Activated CD8-positive, alpha-beta T cell treated with anti-CD3 and anti-CD28 coated beads for 36 hours (primary cell): ENCODE data around the gene ERH. TPM values are rescaled to one million over a fixed set of nuclear protein-coding genes. Genes with fewer than 3 reads are reported as not detected.

Source experiments
- ATAC-seq: fragments of 200-7000 bp; cut with Tn5 transposase; one replicate; pipeline ENCODE4 v1.10.0; 2021; ENCODE audit warnings: mild to moderate bottlenecking, moderate library complexity
- CTCF ChIA-PET: fragments of 350-600 bp; sonication (Branson Sonifier 250); formaldehyde crosslinking; loops from one replicate; lab custom pipeline; 2021; ENCODE audit warnings: antibody characterized with exemption; lab: Charles Lee
- POLR2A ChIA-PET: fragments of 350-600 bp; sonication (Branson Sonifier 250); formaldehyde crosslinking; loops from one replicate; lab custom pipeline; 2021; ENCODE audit warnings: antibody characterized with exemption; lab: Charles Lee
- DNase-seq: peaks from one replicate; pipeline ENCODE4 v3.0.0-alpha.2; 2020
- H3K27ac Mint-ChIP-seq: one replicate; pipeline ENCODE4 v1.8.0; 2021; ENCODE audit warnings: mild to moderate bottlenecking, mixed read lengths
- H3K27me3 Mint-ChIP-seq: one replicate; pipeline ENCODE4 v1.8.0; 2021; ENCODE audit warnings: mixed read lengths
- H3K36me3 Mint-ChIP-seq: one replicate; pipeline ENCODE4 v1.8.0; 2021; ENCODE audit warnings: low read depth, mixed read lengths
- H3K4me1 Mint-ChIP-seq: one replicate; pipeline ENCODE4 v1.8.0; 2021; ENCODE audit warnings: low read depth, mixed read lengths
- H3K4me3 Mint-ChIP-seq: one replicate; pipeline ENCODE4 v1.8.0; 2021; ENCODE audit warnings: mild to moderate bottlenecking, moderate library complexity, mixed read lengths
- H3K9me3 Mint-ChIP-seq: one replicate; pipeline ENCODE4 v1.8.0; 2021; ENCODE audit warnings: mixed read lengths
- intact Hi-C: fragments of 100-400 bp; cut with micrococcal nuclease; formaldehyde crosslinking; loops from one replicate; pipeline ENCODE4 v1.10.0; 2022
- total RNA-seq, 2 experiments: library from RNA; stranded (reverse); gene quantifications; one replicate each; pipeline ENCODE4 v1.2.3, GENCODE V29; 2021
- TF ChIP-seq, protein P1 (sequence below): fragments of 200-600 bp; IDR thresholded peaks from one replicate; pipeline ENCODE4 v1.8.0; 2022; ENCODE audit warnings: antibody characterized with exemption, mild to moderate bottlenecking

ERH gene
- total RNA-seq, 2 experiments from 2014 or later, result 301 to 313 TPM

- Mint-ChIP-seq H3K36me3 (no peaks in the 10 kb centered on the region), H3K9me3 (no peaks in the 10 kb centered on the region), H3K27me3 (no peaks in the 10 kb centered on the region), H3K4me1 (peaks cover 11% of the 10 kb centered on the region), H3K27ac (no peak overlapping the region), H3K4me3 (no peak overlapping the region)
- TF ChIP-seq, protein P1, sequence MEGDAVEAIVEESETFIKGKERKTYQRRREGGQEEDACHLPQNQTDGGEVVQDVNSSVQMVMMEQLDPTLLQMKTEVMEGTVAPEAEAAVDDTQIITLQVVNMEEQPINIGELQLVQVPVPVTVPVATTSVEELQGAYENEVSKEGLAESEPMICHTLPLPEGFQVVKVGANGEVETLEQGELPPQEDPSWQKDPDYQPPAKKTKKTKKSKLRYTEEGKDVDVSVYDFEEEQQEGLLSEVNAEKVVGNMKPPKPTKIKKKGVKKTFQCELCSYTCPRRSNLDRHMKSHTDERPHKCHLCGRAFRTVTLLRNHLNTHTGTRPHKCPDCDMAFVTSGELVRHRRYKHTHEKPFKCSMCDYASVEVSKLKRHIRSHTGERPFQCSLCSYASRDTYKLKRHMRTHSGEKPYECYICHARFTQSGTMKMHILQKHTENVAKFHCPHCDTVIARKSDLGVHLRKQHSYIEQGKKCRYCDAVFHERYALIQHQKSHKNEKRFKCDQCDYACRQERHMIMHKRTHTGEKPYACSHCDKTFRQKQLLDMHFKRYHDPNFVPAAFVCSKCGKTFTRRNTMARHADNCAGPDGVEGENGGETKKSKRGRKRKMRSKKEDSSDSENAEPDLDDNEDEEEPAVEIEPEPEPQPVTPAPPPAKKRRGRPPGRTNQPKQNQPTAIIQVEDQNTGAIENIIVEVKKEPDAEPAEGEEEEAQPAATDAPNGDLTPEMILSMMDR, result no peak
- ATAC-seq, result no peak
- ChIA-PET POLR2A (interaction anchor here (1.0 to 1.4 kb wide), 3 partner anchors 15 to 29 kb away, joined by 3 to 4 read pairs (median 3); no protein-coding TSS in a partner anchor), CTCF (interaction anchor here (1.3 kb wide), 1 partner anchor 215 kb away, joined by 3 read pairs; no protein-coding TSS in a partner anchor)
- DNase-seq, result no peak
- intact Hi-C loops, result no loop called here
These were observed 65.2 kb downstream of the ERH start for GRCh38 chr14:69332782-69333395.

DNA sequence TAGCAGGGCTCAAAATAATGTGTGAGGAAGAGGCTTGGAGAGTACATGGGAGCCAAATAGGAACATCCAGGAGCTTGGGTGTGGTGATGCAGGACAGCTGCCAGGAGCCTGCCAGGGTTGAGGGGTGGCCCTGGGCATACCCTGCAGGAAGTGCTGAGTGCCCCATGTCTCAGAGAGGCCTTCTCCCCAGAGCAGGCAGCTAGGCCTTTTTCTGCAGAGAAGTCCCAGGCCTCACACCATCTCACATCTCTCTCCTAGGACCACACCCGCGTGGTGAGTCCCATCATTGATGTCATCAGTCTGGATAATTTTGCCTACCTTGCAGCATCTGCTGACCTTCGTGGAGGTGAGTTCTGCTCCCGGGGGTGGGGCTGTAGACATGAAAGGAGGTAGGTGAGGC, 66.9 kb downstream of the ERH start:
- H3K27me3 Mint-ChIP-seq, result no peaks in the 10 kb centered on the region
- H3K27ac Mint-ChIP-seq, result no peak overlapping the region
- no peak overlapping the region for H3K4me3 Mint-ChIP-seq
- intact Hi-C loops, result no loop called here
- TF ChIP-seq, protein P1, result no peak
- ATAC-seq (no peak), DNase-seq (no peak)
- ChIA-PET POLR2A (no interaction called here), CTCF (interaction anchor here (1.3 kb wide), 2 partner anchors 88 to 217 kb away, joined by 3 read pairs; no protein-coding TSS in a partner anchor)
- H3K9me3 Mint-ChIP-seq, result no peaks in the 10 kb centered on the region
- H3K4me1 Mint-ChIP-seq, result peaks cover 11% of the 10 kb centered on the region
- H3K36me3 Mint-ChIP-seq, result no peaks in the 10 kb centered on the region

Other genes starting within 250 kb of the ERH start
- 10 to 100 TPM; 34.3 to 36.5 TPM for gene DCAF5, start 245.2 kb downstream of the ERH start, total RNA-seq
- gene EXD2, start 206.8 kb downstream of the ERH start, total RNA-seq, result 10 to 100 TPM in 1 of 2 experiments, 1 to 10 TPM in 1; 9.4 to 10.7 TPM
- gene GALNT16, start 138.1 kb downstream of the ERH start, total RNA-seq, result not detected
- gene SLC39A9, start 393 bp upstream of the ERH start, total RNA-seq, result 10 to 100 TPM; 39.2 to 41.3 TPM
- under 1 TPM in 1 of 2 experiments, not detected in 1; 0.07 TPM for gene PLEKHD1, start 86.4 kb upstream of the ERH start, total RNA-seq
- gene CCDC177, start 176.6 kb upstream of the ERH start, total RNA-seq, result not detected
- 10 to 100 TPM; 35.7 to 36.2 TPM for gene SUSD6, start 213.3 kb upstream of the ERH start, total RNA-seq